Measurements from ENCODE around the gene CACNA2D3.

DNA sequence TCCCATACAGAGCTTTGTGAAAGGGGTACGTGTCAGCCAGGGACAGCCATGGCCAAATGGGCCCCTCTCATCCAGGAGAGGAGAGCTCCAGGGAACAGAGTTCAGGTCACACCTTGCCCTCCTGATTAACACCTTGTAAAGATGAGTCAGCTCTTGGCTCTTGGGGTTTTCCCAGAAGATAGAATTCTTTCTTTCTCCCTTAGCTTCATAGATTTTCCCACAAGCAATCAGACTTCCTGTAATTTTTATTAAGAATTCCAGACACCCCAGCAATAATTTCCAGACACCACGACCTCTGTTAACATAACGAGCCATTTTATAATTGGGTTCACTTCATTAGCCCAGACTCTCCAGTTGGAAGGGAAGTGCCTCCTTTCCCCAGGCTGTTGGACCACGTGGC, 719.1 kb downstream of the CACNA2D3 start:
- TF ChIP-seq EZH2 (IDR thresholded peaks at IDR 0.05; ENCODE audit: insufficient read depth, poor library complexity, severe bottlenecking) (no peak), EZH2phosphoT487 (IDR thresholded peaks at IDR 0.05; ENCODE audit: insufficient read depth, low read depth) (no peak)
